HEK293 (cell line): Measurements from ENCODE around the gene ZMYM2.

Source experiments
- REST ChIP-seq: fragments of 450-650 bp; formaldehyde crosslinking; IDR thresholded peaks from 2 replicates; pipeline ENCODE4 v1.5.1; 2016; ENCODE audit warnings: missing biosample characterization, missing genetic modification characterization
- ZNF18 ChIP-seq: fragments of 450-650 bp; formaldehyde crosslinking; IDR thresholded peaks from 2 replicates; pipeline ENCODE4 v1.5.1; 2016; ENCODE audit warnings: missing biosample characterization, missing genetic modification characterization
- ZNF560 ChIP-seq: fragments of 450-650 bp; formaldehyde crosslinking; IDR thresholded peaks from 2 replicates; pipeline ENCODE4 v1.5.1; 2017; ENCODE audit warnings: missing biosample characterization, missing genetic modification characterization, borderline replicate concordance
- ZNF623 ChIP-seq: fragments of 450-650 bp; formaldehyde crosslinking; IDR thresholded peaks from 2 replicates; pipeline ENCODE4 v1.5.1; 2016; ENCODE audit warnings: missing biosample characterization, missing genetic modification characterization
- ZSCAN30 ChIP-seq: fragments of 450-650 bp; IDR thresholded peaks from 2 replicates; pipeline ENCODE4 v1.5.1; 2018; ENCODE audit warnings: missing biosample characterization, mild to moderate bottlenecking, missing genetic modification characterization, moderate library complexity
- TF ChIP-seq, protein P1 (sequence below): fragments of 450-650 bp; formaldehyde crosslinking; IDR thresholded peaks from 2 replicates; pipeline ENCODE4 v1.5.1; 2016; ENCODE audit warnings: missing biosample characterization, missing genetic modification characterization

DNA sequence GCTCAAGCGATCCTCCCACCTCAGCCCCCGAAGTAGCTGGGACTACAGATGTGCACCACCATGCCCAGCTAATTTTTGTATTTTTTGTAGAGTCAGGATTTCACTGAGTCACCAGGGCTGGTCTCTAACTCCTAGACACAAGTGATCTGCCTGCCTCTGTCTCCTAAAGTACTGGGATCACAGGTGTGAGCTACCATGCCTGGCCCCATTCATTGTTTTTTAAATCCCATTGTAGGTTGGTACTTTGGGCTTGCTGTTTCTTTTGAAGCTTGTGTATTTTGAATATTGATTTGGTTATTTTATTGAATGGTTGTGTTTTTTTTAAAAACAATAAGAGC lies 26.7 kb downstream of the ZMYM2 start:
- TF ChIP-seq ZNF18 (tag by site-specific recombination) (no peak), REST (tag by site-specific recombination) (no peak), ZNF623 (tag by site-specific recombination) (no peak), ZSCAN30 (tag by site-specific recombination) (no peak), ZNF560 (tag by site-specific recombination) (no peak)
- TF ChIP-seq, protein P1, sequence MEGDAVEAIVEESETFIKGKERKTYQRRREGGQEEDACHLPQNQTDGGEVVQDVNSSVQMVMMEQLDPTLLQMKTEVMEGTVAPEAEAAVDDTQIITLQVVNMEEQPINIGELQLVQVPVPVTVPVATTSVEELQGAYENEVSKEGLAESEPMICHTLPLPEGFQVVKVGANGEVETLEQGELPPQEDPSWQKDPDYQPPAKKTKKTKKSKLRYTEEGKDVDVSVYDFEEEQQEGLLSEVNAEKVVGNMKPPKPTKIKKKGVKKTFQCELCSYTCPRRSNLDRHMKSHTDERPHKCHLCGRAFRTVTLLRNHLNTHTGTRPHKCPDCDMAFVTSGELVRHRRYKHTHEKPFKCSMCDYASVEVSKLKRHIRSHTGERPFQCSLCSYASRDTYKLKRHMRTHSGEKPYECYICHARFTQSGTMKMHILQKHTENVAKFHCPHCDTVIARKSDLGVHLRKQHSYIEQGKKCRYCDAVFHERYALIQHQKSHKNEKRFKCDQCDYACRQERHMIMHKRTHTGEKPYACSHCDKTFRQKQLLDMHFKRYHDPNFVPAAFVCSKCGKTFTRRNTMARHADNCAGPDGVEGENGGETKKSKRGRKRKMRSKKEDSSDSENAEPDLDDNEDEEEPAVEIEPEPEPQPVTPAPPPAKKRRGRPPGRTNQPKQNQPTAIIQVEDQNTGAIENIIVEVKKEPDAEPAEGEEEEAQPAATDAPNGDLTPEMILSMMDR (tag by site-specific recombination), result no peak
